Thyroid gland (tissue), 4 donors: ENCODE measurements around the gene CXCL16. TPM values are rescaled to one million over a fixed set of nuclear protein-coding genes. Genes with fewer than 3 reads are reported as not detected.

Experiments used
- DNase-seq, 2 donors: peaks; one replicate each; pipeline ENCODE4 v3.0.0-alpha.2; 2019
- H3K27ac ChIP-seq, 3 donors: fragments of 200-600 bp; sonication (generic); 1 replicate in 2 of 3; 2 replicates in 1 of 3; pipeline ENCODE4 v1.5.1; 2016 to 2019; ENCODE audit warnings: mild to moderate bottlenecking in 1 of 3, moderate library complexity in 1 of 3
- H3K27me3 ChIP-seq: fragments of 200-600 bp; sonication (generic); one replicate; pipeline ENCODE4 v1.5.1; 2019
- H3K36me3 ChIP-seq, 2 donors: fragments of 200-600 bp; sonication (generic); one replicate each; pipeline ENCODE4 v1.5.1; 2016 to 2019
- H3K4me1 ChIP-seq, 2 donors: fragments of 200-600 bp; sonication (generic); one replicate each; pipeline ENCODE4 v1.5.1; 2017 to 2019
- H3K4me3 ChIP-seq, 3 donors: fragments of 200-600 bp; sonication (generic); replicated peaks in 1 of 3; 1 replicate in 2 of 3; 2 replicates in 1 of 3; pipeline ENCODE4 v1.5.1; 2016; ENCODE audit warnings: mild to moderate bottlenecking in 1 of 3
- H3K9me3 ChIP-seq: fragments of 200-600 bp; sonication (generic); one replicate; pipeline ENCODE4 v1.5.1; 2017
- CTCF ChIP-seq, 6 experiments: fragments of 200-600 bp in 3 of 6; fragments of 450-650 bp in 3 of 6; sonication (generic) in 3 of 6; IDR thresholded peaks; one replicate each; pipeline ENCODE4 v1.5.1; 2016 to 2019; ENCODE audit warnings: antibody characterized with exemption in 6 of 6, mild to moderate bottlenecking in 2 of 6, inconsistent platforms in 1 of 6, moderate library complexity in 1 of 6
- POLR2A ChIP-seq, 2 donors: fragments of 450-650 bp; IDR thresholded peaks; one replicate each; pipeline ENCODE4 v1.6.1; 2017; ENCODE audit warnings: antibody characterized with exemption in 2 of 2, mild to moderate bottlenecking in 2 of 2, moderate library complexity in 1 of 2
- WGBS, 2 donors: methylation state at CpG; one replicate each; pipeline ENCODE4 v1.1.5; 2017; 5-methylcytosine and 5-hydroxymethylcytosine counted together
- intact Hi-C: fragments of 100-400 bp; cut with DNase I; formaldehyde crosslinking; loops from one replicate; pipeline ENCODE4 v1.15.1; 2023
- total RNA-seq, 4 donors: library from RNA; depleted of rRNA; stranded (reverse); fragments of >200 nt; gene quantifications; one replicate each; pipeline ENCODE4 v1.2.3, GENCODE V29; 2016

Gene CXCL16
- total RNA-seq, 4 donors from 2014 or later: 6.6 to 13.7 (median 12.8) TPM

DNA sequence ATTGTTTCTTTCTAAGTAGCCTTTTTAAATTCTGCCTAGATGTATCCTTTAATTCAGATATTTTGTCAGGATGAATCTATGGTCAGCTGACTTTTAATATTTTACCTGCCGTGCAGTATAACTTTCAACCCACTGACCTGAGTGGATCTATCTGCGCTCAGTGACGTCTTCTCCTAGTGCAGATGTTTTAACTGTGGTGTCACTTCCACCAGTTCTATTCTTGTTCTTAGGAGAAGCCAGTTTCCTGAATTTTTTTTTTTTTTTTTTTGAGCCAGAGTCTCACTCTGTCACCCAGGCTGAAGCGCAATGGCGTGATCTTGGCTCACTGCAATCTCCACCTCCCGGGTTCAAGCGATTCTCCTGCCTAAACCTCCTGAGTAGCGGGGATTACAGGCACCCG is 27.0 kb upstream of the CXCL16 start:
- no peak for DNase-seq
- Histone ChIP-seq H3K4me3 (no peak overlapping the region), H3K27ac (no peak overlapping the region), H3K9me3 (no peaks in the 10 kb centered on the region), H3K36me3 (no peaks in the 10 kb centered on the region), H3K27me3 (no peaks in the 10 kb centered on the region), H3K4me1 (no peaks in the 10 kb centered on the region)
- TF ChIP-seq POLR2A (IDR thresholded peaks at IDR 0.05): no peak
- no peak for TF ChIP-seq CTCF (IDR thresholded peaks at IDR 0.05)
- WGBS, 2 donors: 74 to 84% methylated on average over 9 of the region's 9 CpGs
- intact Hi-C loops: no loop called here

DNA sequence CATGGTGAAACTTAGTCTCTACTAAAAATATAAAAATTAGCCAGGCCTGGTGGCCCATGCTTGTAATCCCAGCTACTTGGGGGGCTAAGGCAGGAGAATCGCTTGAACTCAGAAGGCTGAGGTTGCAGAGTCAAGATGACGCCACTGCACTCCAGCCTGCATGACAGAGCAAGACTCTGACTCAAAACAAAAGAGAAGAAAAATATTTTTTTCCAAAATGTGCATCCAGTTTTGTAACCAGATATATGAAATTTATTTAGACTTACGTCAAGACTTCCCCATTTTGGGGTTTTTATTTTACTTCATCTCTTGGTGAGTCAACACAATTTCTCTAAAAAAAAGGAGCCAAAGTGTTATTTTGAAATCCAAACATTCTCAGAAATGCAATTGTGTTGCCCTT is 26.5 kb upstream of the CXCL16 start:
- 80 to 88% methylated on average over 3 of the region's 3 CpGs for WGBS, 2 donors
- no peaks in the 10 kb centered on the region for H3K36me3 ChIP-seq
- TF ChIP-seq POLR2A (IDR thresholded peaks at IDR 0.05) (no peak), CTCF (IDR thresholded peaks at IDR 0.05) (no peak)
- no peak overlapping the region for H3K27ac ChIP-seq
- no peak for DNase-seq
- intact Hi-C loops: no loop called here
- no peaks in the 10 kb centered on the region for H3K9me3 ChIP-seq
- H3K27me3 ChIP-seq: no peaks in the 10 kb centered on the region
- no peaks in the 10 kb centered on the region for H3K4me1 ChIP-seq
- H3K4me3 ChIP-seq: no peak overlapping the region

- intact Hi-C loops: no loop called here
- Histone ChIP-seq H3K27ac (no peak overlapping the region), H3K36me3 (no peaks in the 10 kb centered on the region), H3K27me3 (no peaks in the 10 kb centered on the region), H3K9me3 (no peaks in the 10 kb centered on the region), H3K4me1 (no peaks in the 10 kb centered on the region), H3K4me3 (no peak overlapping the region)
- no peak for DNase-seq
- no peak for TF ChIP-seq CTCF (IDR thresholded peaks at IDR 0.05)
- TF ChIP-seq POLR2A (IDR thresholded peaks at IDR 0.05): no peak
- 71% methylated on average over 3 of the region's 3 CpGs for WGBS, 2 donors
These were observed 24.9 kb upstream of the CXCL16 start for GRCh38 chr17:4764595-4764994.

GRCh38 chr17:4759776-4760236 is 20.1 kb upstream of the CXCL16 start:
- no peaks in the 10 kb centered on the region for H3K36me3 ChIP-seq
- H3K4me3 ChIP-seq: no peak overlapping the region
- TF ChIP-seq CTCF (IDR thresholded peaks at IDR 0.05) (no peak), POLR2A (IDR thresholded peaks at IDR 0.05) (no peak)
- intact Hi-C loops: no loop called here
- WGBS, 2 donors: 89 to 97% methylated on average over 10 of the region's 10 CpGs
- no peak overlapping the region for H3K27ac ChIP-seq
- no peak for DNase-seq
- no peaks in the 10 kb centered on the region for H3K27me3 ChIP-seq
- H3K9me3 ChIP-seq: no peaks in the 10 kb centered on the region
- H3K4me1 ChIP-seq: no peaks in the 10 kb centered on the region

DNA sequence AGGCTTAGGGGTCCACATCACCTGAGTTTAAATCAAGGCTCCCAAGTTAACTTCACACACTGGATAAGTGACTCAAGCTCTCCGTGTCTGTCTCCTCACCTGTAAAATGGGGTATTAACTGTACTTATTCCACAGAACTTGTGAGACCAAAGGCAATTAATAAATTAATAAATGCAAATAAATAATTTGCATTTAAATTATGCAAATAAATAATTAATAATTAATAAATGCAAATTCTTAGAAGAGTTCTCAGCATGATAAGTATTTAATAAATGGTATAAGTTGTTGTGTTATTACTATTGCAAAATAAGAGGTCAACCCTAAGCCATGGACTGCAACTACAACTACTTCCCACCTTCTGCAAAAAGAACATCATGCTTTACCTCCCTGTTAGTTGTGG is 13.7 kb upstream of the CXCL16 start:
- H3K36me3 ChIP-seq: no peaks in the 10 kb centered on the region
- TF ChIP-seq POLR2A (IDR thresholded peaks at IDR 0.05): no peak
- TF ChIP-seq CTCF (IDR thresholded peaks at IDR 0.05): no peak
- H3K27ac ChIP-seq: no peak overlapping the region
- no peaks in the 10 kb centered on the region for H3K9me3 ChIP-seq
- no peaks in the 10 kb centered on the region for H3K4me1 ChIP-seq
- no peak overlapping the region for H3K4me3 ChIP-seq
- intact Hi-C loops: no loop called here
- no peaks in the 10 kb centered on the region for H3K27me3 ChIP-seq
- no peak for DNase-seq
- WGBS, 2 donors: 89 to 90% methylated on average over 1 of the region's 1 CpG
